Measurements from ENCODE around the gene MPC1L. TPM values are rescaled to one million over a fixed set of nuclear protein-coding genes. Genes with fewer than 3 reads are reported as not detected.

MPC1L gene
- total and polyA plus RNA-seq, 4 donors, result not detected

DNA sequence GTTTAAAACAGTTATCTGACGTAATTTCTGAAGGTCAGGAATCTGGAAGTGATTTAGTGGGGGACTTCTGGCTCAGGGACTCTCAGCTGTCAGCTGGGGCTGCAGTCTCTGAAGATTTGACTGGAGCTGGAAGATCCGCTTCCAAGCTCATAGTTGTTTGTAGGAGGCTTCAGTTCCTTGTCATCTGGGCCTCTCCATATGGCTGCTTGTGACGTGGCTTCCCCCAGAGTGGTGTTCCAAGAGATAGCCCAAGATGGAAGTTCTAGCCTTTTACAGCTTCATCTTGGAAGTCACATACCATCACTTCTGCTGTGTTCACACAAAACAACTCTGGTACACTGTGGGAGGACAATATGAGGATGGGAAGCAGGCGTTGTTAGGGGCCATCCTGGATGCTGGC, 2.1 kb downstream of the MPC1L start (continued):
- no peak for TF ChIP-seq NR2F2 (IDR thresholded peaks at IDR 0.05)
- TF ChIP-seq, protein P1, sequence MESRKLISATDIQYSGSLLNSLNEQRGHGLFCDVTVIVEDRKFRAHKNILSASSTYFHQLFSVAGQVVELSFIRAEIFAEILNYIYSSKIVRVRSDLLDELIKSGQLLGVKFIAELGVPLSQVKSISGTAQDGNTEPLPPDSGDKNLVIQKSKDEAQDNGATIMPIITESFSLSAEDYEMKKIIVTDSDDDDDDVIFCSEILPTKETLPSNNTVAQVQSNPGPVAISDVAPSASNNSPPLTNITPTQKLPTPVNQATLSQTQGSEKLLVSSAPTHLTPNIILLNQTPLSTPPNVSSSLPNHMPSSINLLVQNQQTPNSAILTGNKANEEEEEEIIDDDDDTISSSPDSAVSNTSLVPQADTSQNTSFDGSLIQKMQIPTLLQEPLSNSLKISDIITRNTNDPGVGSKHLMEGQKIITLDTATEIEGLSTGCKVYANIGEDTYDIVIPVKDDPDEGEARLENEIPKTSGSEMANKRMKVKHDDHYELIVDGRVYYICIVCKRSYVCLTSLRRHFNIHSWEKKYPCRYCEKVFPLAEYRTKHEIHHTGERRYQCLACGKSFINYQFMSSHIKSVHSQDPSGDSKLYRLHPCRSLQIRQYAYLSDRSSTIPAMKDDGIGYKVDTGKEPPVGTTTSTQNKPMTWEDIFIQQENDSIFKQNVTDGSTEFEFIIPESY (IDR thresholded peaks at IDR 0.05), result no peak
- no peak for TF ChIP-seq TAF1 (conservative IDR thresholded peaks at IDR 0.05)

DNA sequence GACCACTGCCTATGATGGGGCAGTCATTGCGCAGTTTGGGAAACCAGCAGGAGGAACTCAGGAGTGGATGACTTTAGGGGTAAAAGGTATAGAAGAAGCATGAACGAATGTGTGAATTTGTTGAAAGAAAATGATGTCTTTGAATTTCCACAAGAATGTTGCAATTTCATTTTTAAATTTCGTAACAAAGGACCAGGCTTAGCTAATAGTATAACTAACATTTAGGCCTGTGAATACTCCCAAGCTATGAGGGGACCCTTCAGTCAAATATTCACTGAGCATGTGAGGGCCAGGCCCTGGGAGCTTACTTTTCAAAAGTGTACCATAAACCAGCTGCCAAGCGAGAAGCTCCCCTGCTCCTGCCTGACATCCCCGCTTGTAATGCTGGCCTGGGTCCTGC, 5.3 kb downstream of the MPC1L start:
- WGBS, result 85% methylated on average over 5 of the region's 5 CpGs
- peaks cover 0 to under 1% (median under 1%) of the 10 kb centered on the region in 4 donors for H3K9me3 ChIP-seq (ENCODE audit: control insufficient read depth in 4 of 4, low read length in 3 of 4)
- TF ChIP-seq SP1 (IDR thresholded peaks at IDR 0.05) (no peak), FOXA1 (IDR thresholded peaks at IDR 0.05) (no peak), FOXA2 (IDR thresholded peaks at IDR 0.05) (no peak), TAF1 (conservative IDR thresholded peaks at IDR 0.05) (no peak), EGR1 (IDR thresholded peaks at IDR 0.05; ENCODE audit: low read depth in 2 of 2) (no peak), HNF4A (conservative IDR thresholded peaks at IDR 0.05) (no peak), YY1 (IDR thresholded peaks at IDR 0.05) (no peak), NR2F2 (IDR thresholded peaks at IDR 0.05) (no peak), RAD21 (IDR thresholded peaks at IDR 0.05) (no peak)
- TF ChIP-seq, protein P2, sequence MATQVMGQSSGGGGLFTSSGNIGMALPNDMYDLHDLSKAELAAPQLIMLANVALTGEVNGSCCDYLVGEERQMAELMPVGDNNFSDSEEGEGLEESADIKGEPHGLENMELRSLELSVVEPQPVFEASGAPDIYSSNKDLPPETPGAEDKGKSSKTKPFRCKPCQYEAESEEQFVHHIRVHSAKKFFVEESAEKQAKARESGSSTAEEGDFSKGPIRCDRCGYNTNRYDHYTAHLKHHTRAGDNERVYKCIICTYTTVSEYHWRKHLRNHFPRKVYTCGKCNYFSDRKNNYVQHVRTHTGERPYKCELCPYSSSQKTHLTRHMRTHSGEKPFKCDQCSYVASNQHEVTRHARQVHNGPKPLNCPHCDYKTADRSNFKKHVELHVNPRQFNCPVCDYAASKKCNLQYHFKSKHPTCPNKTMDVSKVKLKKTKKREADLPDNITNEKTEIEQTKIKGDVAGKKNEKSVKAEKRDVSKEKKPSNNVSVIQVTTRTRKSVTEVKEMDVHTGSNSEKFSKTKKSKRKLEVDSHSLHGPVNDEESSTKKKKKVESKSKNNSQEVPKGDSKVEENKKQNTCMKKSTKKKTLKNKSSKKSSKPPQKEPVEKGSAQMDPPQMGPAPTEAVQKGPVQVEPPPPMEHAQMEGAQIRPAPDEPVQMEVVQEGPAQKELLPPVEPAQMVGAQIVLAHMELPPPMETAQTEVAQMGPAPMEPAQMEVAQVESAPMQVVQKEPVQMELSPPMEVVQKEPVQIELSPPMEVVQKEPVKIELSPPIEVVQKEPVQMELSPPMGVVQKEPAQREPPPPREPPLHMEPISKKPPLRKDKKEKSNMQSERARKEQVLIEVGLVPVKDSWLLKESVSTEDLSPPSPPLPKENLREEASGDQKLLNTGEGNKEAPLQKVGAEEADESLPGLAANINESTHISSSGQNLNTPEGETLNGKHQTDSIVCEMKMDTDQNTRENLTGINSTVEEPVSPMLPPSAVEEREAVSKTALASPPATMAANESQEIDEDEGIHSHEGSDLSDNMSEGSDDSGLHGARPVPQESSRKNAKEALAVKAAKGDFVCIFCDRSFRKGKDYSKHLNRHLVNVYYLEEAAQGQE (IDR thresholded peaks at IDR 0.05), result no peak
- TF ChIP-seq, protein P3, sequence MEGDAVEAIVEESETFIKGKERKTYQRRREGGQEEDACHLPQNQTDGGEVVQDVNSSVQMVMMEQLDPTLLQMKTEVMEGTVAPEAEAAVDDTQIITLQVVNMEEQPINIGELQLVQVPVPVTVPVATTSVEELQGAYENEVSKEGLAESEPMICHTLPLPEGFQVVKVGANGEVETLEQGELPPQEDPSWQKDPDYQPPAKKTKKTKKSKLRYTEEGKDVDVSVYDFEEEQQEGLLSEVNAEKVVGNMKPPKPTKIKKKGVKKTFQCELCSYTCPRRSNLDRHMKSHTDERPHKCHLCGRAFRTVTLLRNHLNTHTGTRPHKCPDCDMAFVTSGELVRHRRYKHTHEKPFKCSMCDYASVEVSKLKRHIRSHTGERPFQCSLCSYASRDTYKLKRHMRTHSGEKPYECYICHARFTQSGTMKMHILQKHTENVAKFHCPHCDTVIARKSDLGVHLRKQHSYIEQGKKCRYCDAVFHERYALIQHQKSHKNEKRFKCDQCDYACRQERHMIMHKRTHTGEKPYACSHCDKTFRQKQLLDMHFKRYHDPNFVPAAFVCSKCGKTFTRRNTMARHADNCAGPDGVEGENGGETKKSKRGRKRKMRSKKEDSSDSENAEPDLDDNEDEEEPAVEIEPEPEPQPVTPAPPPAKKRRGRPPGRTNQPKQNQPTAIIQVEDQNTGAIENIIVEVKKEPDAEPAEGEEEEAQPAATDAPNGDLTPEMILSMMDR (IDR thresholded peaks at IDR 0.05; ENCODE audit: low read depth, low read length, missing input control), result no peak
- TF ChIP-seq, protein P4, sequence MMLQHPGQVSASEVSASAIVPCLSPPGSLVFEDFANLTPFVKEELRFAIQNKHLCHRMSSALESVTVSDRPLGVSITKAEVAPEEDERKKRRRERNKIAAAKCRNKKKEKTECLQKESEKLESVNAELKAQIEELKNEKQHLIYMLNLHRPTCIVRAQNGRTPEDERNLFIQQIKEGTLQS (IDR thresholded peaks at IDR 0.05), result no peak
- TF ChIP-seq, protein P5, sequence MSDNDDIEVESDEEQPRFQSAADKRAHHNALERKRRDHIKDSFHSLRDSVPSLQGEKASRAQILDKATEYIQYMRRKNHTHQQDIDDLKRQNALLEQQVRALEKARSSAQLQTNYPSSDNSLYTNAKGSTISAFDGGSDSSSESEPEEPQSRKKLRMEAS (IDR thresholded peaks at IDR 0.05), result no peak
- no peak overlapping the region for H3K4me3 ChIP-seq (ENCODE audit: low read depth in 1 of 3, low read length in 3 of 3)
- H3K36me3 ChIP-seq (ENCODE audit: control insufficient read depth in 4 of 4, insufficient read depth in 3 of 4, low read depth in 1 of 4, low read length in 3 of 4), result peaks cover 5 to 43% (median 17%) of the 10 kb centered on the region in 4 donors
- no peaks in the 10 kb centered on the region for H3K27me3 ChIP-seq (ENCODE audit: control insufficient read depth in 4 of 4, insufficient read depth in 4 of 4, low read length in 3 of 4)
- no peak overlapping the region for H3K27ac ChIP-seq (ENCODE audit: low read depth in 1 of 2, low read length in 2 of 2)
- H3K4me1 ChIP-seq (ENCODE audit: control insufficient read depth in 4 of 4, insufficient read depth in 4 of 4, low read length in 3 of 4), result no peaks in the 10 kb centered on the region
- no peak overlapping the region for H3K9ac ChIP-seq (ENCODE audit: low read depth in 1 of 2, low read length in 2 of 2)
- no peak for DNase-seq (ENCODE audit: low spot score)
